Neural progenitor cell (in vitro differentiated cells): ENCODE measurements around the gene GUCA1A. TPM values are rescaled to one million over a fixed set of nuclear protein-coding genes. Genes with fewer than 3 reads are reported as not detected.
A peak's percentile ranks its signal among the peaks of the same experiment; 100 is the strongest.
"Not testable (repeated sequence)": the region's sequence is repeated elsewhere in the genome, so short reads cannot be mapped to it uniquely, and the experiment has no call there.

ENCODE experiments used
- DNase-seq: peaks from one replicate; pipeline ENCODE4 v3.0.0-alpha.2; 2016; ENCODE audit warnings: low spot score
- H2AFZ ChIP-seq: fragments of 200-600 bp; sonication (generic); replicated peaks from 2 replicates; pipeline ENCODE4 v1.6.1; 2016; ENCODE audit warnings: antibody characterized with exemption
- H3F3A ChIP-seq: fragments of 200-600 bp; sonication (generic); 2 replicates; pipeline ENCODE4 v1.6.1; 2016; ENCODE audit warnings: antibody characterized with exemption, low read depth
- H3K27ac ChIP-seq: fragments of 200-600 bp; sonication (generic); 2 replicates; pipeline ENCODE4 v1.5.1; 2016; ENCODE audit warnings: mild to moderate bottlenecking
- H3K27me3 ChIP-seq: fragments of 200-600 bp; sonication (generic); 2 replicates; pipeline ENCODE4 v1.6.1; 2016; ENCODE audit warnings: mild to moderate bottlenecking, moderate library complexity
- H3K36me3 ChIP-seq: fragments of 200-600 bp; sonication (generic); 2 replicates; pipeline ENCODE4 v1.5.1; 2016
- H3K4me1 ChIP-seq: fragments of 200-600 bp; sonication (generic); 2 replicates; pipeline ENCODE4 v1.6.1; 2016; ENCODE audit warnings: mixed run types
- H3K4me2 ChIP-seq: fragments of 200-600 bp; sonication (generic); 2 replicates; pipeline ENCODE4 v1.6.1; 2016
- H3K4me3 ChIP-seq: fragments of 200-600 bp; sonication (generic); 2 replicates; pipeline ENCODE4 v1.5.1; 2016
- H3K79me2 ChIP-seq: fragments of 200-600 bp; sonication (generic); 2 replicates; pipeline ENCODE4 v1.6.1; 2016; ENCODE audit warnings: low read depth
- H3K9ac ChIP-seq: fragments of 200-600 bp; sonication (generic); 2 replicates; pipeline ENCODE4 v1.6.1; 2016
- H3K9me3 ChIP-seq: fragments of 200-600 bp; sonication (generic); 2 replicates; pipeline ENCODE4 v1.5.1; 2016; ENCODE audit warnings: low read depth
- H4K20me1 ChIP-seq: fragments of 200-600 bp; sonication (generic); 2 replicates; pipeline ENCODE4 v1.6.1; 2016; ENCODE audit warnings: low read depth
- H3K27ac Mint-ChIP-seq: 3 replicates; pipeline ENCODE4 v1.8.0; 2021; ENCODE audit warnings: mixed read lengths
- H3K27me3 Mint-ChIP-seq: 2 replicates; pipeline ENCODE4 v1.8.0; 2022; ENCODE audit warnings: low read depth, mild to moderate bottlenecking, inconsistent platforms, moderate library complexity, mixed read lengths; ENCODE audit not compliant: insufficient read depth
- H3K36me3 Mint-ChIP-seq: 3 replicates; pipeline ENCODE4 v1.8.0; 2021; ENCODE audit warnings: mixed read lengths
- H3K4me1 Mint-ChIP-seq: 3 replicates; pipeline ENCODE4 v1.8.0; 2021; ENCODE audit warnings: mixed read lengths
- H3K4me3 Mint-ChIP-seq: 3 replicates; pipeline ENCODE4 v1.8.0; 2021; ENCODE audit warnings: mild to moderate bottlenecking, moderate library complexity, mixed read lengths
- H3K9me3 Mint-ChIP-seq: 3 replicates; pipeline ENCODE4 v1.8.0; 2020; ENCODE audit warnings: mixed read lengths
- EZH2 ChIP-seq: fragments of 200-600 bp; sonication (generic); IDR thresholded peaks from 2 replicates; pipeline ENCODE4 v1.6.1; 2017; ENCODE audit warnings: antibody characterized with exemption, mild to moderate bottlenecking, moderate library complexity
- EZH2phosphoT487 ChIP-seq: fragments of 200-600 bp; sonication (generic); IDR thresholded peaks from 2 replicates; pipeline ENCODE4 v1.6.1; 2017; ENCODE audit warnings: antibody characterized with exemption
- total RNA-seq: library from RNA; depleted of rRNA; stranded (reverse); fragments of >200 nt; gene quantifications from 2 replicates; pipeline ENCODE4 v1.2.3, GENCODE V29; 2015; ENCODE audit warnings: low replicate concordance
- TF ChIP-seq, protein P1 (sequence below): fragments of 200-600 bp; sonication (generic); IDR thresholded peaks from 2 replicates; pipeline ENCODE4 v1.5.1; 2017; ENCODE audit warnings: antibody characterized with exemption, mild to moderate bottlenecking

The GUCA1A gene
- total RNA-seq, 1 donor from 2014 or later, result 1.9 TPM

DNA sequence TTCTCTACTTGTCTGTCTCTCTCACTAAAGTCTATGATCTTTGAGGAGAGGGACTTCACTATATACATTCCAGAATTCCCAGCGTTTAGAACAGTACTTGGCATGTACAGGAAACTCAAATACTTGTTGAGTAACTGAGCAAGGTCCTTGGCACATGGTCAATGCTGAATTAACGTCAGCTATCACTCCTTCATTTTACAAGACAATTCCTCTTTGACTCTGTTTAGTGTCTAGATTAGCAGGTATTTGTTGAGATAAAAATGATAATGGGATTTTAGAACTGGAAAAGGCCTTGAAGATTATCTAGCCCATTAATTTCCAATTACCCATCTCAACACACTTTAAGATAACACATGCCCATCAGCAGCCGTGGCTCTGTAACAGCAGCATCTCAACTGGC lies 28.2 kb downstream of the GUCA1A start:
- H3K4me3 Mint-ChIP-seq, result no peak overlapping the region

DNA sequence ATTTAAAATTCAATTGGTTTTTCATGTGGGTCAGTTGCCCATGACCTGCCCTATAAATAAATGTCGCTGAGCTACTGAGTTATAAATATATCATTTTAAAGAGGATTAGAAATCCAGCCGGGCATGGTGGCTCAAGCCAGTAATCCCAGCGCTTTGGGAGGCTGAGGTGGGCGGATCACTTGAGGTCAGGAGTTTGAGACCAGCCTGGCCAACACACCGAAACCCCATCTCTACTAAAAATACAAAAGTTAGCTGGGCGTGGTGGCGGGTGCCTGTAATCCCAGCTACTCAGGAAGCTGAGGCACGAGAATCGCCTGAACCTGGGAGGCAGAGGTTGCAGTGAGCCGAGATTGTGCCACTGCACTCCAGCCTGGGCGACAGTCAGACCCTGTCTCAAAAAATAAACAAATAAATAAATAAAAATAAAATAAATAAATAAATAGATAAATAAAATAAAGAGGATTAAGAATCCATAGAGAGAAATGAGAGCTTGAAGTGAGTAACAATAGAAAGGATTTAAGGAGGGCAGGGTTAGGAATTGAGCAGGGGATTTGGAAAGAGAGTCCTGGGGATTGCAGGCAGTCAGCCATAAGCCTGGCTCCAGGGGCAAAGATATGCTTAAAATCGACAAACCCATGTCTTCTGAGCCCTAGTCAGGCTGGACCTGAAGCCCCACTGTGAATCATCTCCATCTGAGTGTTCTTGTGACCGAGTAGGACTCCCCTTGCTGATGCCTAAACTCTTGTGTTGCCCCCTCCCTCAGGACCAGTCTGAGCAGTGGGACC lies 29.2 kb downstream of the GUCA1A start:
- H3K9me3 ChIP-seq, H4K20me1 ChIP-seq: not testable (repeated sequence)

More for the DNA sequence above, 28.2 kb downstream of the GUCA1A start:
- H3K9me3 ChIP-seq, result no peaks in the 10 kb centered on the region
- TF ChIP-seq EZH2phosphoT487 (no peak), EZH2 (no peak)
- TF ChIP-seq, protein P1, sequence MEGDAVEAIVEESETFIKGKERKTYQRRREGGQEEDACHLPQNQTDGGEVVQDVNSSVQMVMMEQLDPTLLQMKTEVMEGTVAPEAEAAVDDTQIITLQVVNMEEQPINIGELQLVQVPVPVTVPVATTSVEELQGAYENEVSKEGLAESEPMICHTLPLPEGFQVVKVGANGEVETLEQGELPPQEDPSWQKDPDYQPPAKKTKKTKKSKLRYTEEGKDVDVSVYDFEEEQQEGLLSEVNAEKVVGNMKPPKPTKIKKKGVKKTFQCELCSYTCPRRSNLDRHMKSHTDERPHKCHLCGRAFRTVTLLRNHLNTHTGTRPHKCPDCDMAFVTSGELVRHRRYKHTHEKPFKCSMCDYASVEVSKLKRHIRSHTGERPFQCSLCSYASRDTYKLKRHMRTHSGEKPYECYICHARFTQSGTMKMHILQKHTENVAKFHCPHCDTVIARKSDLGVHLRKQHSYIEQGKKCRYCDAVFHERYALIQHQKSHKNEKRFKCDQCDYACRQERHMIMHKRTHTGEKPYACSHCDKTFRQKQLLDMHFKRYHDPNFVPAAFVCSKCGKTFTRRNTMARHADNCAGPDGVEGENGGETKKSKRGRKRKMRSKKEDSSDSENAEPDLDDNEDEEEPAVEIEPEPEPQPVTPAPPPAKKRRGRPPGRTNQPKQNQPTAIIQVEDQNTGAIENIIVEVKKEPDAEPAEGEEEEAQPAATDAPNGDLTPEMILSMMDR, result no peak
- H4K20me1 ChIP-seq, result no peaks in the 10 kb centered on the region
- no peak overlapping the region for H3K4me3 ChIP-seq
- peaks cover 6% of the 10 kb centered on the region for H3F3A ChIP-seq
- Mint-ChIP-seq H3K4me1 (peaks cover 5% of the 10 kb centered on the region), H3K27me3 (peaks cover 4% of the 10 kb centered on the region), H3K9me3 (no peaks in the 10 kb centered on the region), H3K36me3 (peaks cover 8% of the 10 kb centered on the region), H3K27ac (no peak overlapping the region)
- no peak for DNase-seq
- no peaks in the 10 kb centered on the region for H3K79me2 ChIP-seq
- no peak overlapping the region for H3K4me2 ChIP-seq
- no peak overlapping the region for H3K9ac ChIP-seq
- H2AFZ ChIP-seq, result no peak overlapping the region
- H3K36me3 ChIP-seq, result no peaks in the 10 kb centered on the region
- H3K4me1 ChIP-seq, result peaks cover 3% of the 10 kb centered on the region
- H3K27me3 ChIP-seq, result no peaks in the 10 kb centered on the region
- no peak overlapping the region for H3K27ac ChIP-seq

DNA sequence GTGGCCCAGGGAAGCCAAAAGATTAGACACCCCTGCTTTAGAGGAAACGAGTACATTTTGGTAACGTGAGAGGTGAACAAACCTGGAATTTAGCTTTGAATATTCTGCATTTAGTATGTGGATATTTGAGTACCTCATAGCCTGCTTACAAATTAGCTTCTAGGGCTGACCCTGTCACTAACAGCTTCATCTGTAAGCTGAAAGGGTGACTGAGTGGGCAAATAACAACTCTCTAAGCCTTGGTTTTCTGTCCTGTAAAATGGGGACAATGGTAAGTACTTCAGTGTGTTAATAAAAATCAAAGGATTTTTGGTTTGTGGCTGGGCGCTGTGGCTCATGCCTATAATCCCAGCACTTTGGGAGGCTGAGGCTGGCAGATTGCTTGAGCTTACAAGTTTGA lies 30.0 kb downstream of the GUCA1A start:
- H3K9me3 Mint-ChIP-seq, result no peaks in the 10 kb centered on the region
- H2AFZ ChIP-seq, result no peak overlapping the region
- no peak overlapping the region for H3K27ac Mint-ChIP-seq
- no peaks in the 10 kb centered on the region for H3K79me2 ChIP-seq
- H3K27ac ChIP-seq, result no peak overlapping the region
- no peaks in the 10 kb centered on the region for H3K27me3 ChIP-seq
- peaks cover 5% of the 10 kb centered on the region for H3K4me1 Mint-ChIP-seq
- peaks cover 12% of the 10 kb centered on the region for H3K36me3 Mint-ChIP-seq
- H3K27me3 Mint-ChIP-seq, result peaks cover 3% of the 10 kb centered on the region
- no peak for DNase-seq
- H3K36me3 ChIP-seq, result no peaks in the 10 kb centered on the region
- peaks cover 6% of the 10 kb centered on the region for H3F3A ChIP-seq
- H3K4me2 ChIP-seq, result no peak overlapping the region
- no peak overlapping the region for H3K4me3 ChIP-seq
- H4K20me1 ChIP-seq, result no peaks in the 10 kb centered on the region
- no peak for TF ChIP-seq EZH2phosphoT487
- no peak for TF ChIP-seq EZH2
- TF ChIP-seq, protein P1, result no peak
- no peaks in the 10 kb centered on the region for H3K9me3 ChIP-seq
- no peak overlapping the region for H3K4me3 Mint-ChIP-seq
- H3K4me1 ChIP-seq, result peaks cover 3% of the 10 kb centered on the region
- no peak overlapping the region for H3K9ac ChIP-seq

More for the DNA sequence above, 29.2 kb downstream of the GUCA1A start:
- not testable (repeated sequence) for H3K36me3 Mint-ChIP-seq, H3K4me3 ChIP-seq, H3K4me1 Mint-ChIP-seq, H3K27ac ChIP-seq, H3F3A ChIP-seq, H3K36me3 ChIP-seq, H3K4me2 ChIP-seq, H2AFZ ChIP-seq, DNase-seq, H3K4me1 ChIP-seq, H3K79me2 ChIP-seq, H3K4me3 Mint-ChIP-seq, H3K9ac ChIP-seq, H3K9me3 Mint-ChIP-seq, H3K27me3 Mint-ChIP-seq, H3K27me3 ChIP-seq
- peak overlapping the region; percentile 13 for H3K27ac Mint-ChIP-seq

DNA sequence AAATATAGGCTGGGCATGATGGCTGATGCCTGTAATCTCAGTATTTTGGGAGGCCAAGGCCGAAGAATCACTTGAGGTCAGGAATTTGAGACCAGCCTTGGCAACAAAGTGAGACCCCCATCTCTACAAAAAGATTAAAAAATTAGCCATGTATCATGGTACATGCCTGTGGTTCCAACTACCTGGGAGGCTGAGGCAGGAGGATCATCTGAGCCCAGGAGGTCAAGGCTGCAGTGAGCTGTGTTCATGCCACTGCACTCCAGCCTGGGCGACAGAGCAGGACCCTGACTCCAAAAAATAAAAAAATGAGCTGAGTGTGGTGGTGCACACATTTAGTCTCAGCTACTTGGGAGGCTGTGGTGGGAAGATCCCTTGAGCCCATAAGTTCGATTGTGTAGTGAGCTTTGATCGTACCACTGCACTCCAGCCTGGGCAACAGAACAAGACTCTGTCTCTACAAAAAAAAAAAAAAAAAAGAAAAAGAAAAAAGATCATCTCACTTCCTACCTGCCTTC lies 31.7 kb downstream of the GUCA1A start:
- Histone ChIP-seq H3K9ac (no peak overlapping the region), H3K4me1 (peaks cover 3% of the 10 kb centered on the region), H3K27me3 (no peaks in the 10 kb centered on the region), H3K79me2 (no peaks in the 10 kb centered on the region), H3K36me3 (peaks cover 2% of the 10 kb centered on the region), H3F3A (peaks cover 6% of the 10 kb centered on the region), H2AFZ (no peak overlapping the region), H4K20me1 (no peaks in the 10 kb centered on the region), H3K27ac (no peak overlapping the region), H3K4me2 (no peak overlapping the region), H3K9me3 (no peaks in the 10 kb centered on the region), H3K4me3 (no peak overlapping the region)
- Mint-ChIP-seq H3K4me3 (no peak overlapping the region), H3K27ac (no peak overlapping the region), H3K9me3 (no peaks in the 10 kb centered on the region), H3K4me1 (peaks cover 5% of the 10 kb centered on the region), H3K36me3 (peaks cover 18% of the 10 kb centered on the region), H3K27me3 (peaks cover 3% of the 10 kb centered on the region)
- TF ChIP-seq EZH2phosphoT487, result no peak
- TF ChIP-seq, protein P1, result no peak
- no peak for TF ChIP-seq EZH2
- DNase-seq, result no peak

GRCh38 chr6:42207559-42207958 lies 34.4 kb downstream of the GUCA1A start:
- H3K4me1 ChIP-seq, H3K27me3 ChIP-seq, H3F3A ChIP-seq, H3K4me3 ChIP-seq, H3K9ac ChIP-seq, H3K4me2 ChIP-seq, H3K9me3 Mint-ChIP-seq, H4K20me1 ChIP-seq, H3K79me2 ChIP-seq, H3K4me1 Mint-ChIP-seq, H3K4me3 Mint-ChIP-seq, H2AFZ ChIP-seq, H3K9me3 ChIP-seq, H3K36me3 ChIP-seq, H3K27ac ChIP-seq, DNase-seq, H3K27me3 Mint-ChIP-seq, H3K27ac Mint-ChIP-seq: not testable (repeated sequence)
- peaks cover 17% of the 10 kb centered on the region for H3K36me3 Mint-ChIP-seq
